GM21367 (cell line): ENCODE measurements around the gene HS2ST1.
"Not testable (repeated sequence)": the region's sequence is repeated elsewhere in the genome, so short reads cannot be mapped to it uniquely, and the experiment has no call there.

ENCODE experiments used
- ATAC-seq: cut with Tn5 transposase; IDR thresholded peaks from one replicate; pipeline ENCODE4 v1.9.1; 2021; ENCODE audit not compliant: unreplicated experiment

The HS2ST1 gene

GRCh38 chr1:86924324-86924960 lies 10.0 kb downstream of the HS2ST1 start:
- no peak for ATAC-seq

- no peak for ATAC-seq
Observed at GRCh38 chr1:86925742-86926141, 11.3 kb downstream of the HS2ST1 start.

GRCh38 chr1:86926883-86927282 lies 12.4 kb downstream of the HS2ST1 start:
- ATAC-seq: no peak

GRCh38 chr1:86928819-86929218 lies 14.4 kb downstream of the HS2ST1 start:
- no peak for ATAC-seq

- no peak for ATAC-seq
Observed at GRCh38 chr1:86933051-86933450, 18.6 kb downstream of the HS2ST1 start.

GRCh38 chr1:86933562-86934377 lies 19.3 kb downstream of the HS2ST1 start:
- ATAC-seq: no peak

GRCh38 chr1:86938450-86938849 lies 24.0 kb downstream of the HS2ST1 start:
- no peak for ATAC-seq

GRCh38 chr1:86938855-86939254 lies 24.4 kb downstream of the HS2ST1 start:
- no peak for ATAC-seq

GRCh38 chr1:86939406-86939805 lies 25.0 kb downstream of the HS2ST1 start:
- no peak for ATAC-seq

- ATAC-seq: no peak
Observed at GRCh38 chr1:86940599-86940998, 26.2 kb downstream of the HS2ST1 start.

- no peak for ATAC-seq
Observed at GRCh38 chr1:86942042-86942441, 27.6 kb downstream of the HS2ST1 start.

- no peak for ATAC-seq
Observed at GRCh38 chr1:86942743-86943142, 28.3 kb downstream of the HS2ST1 start.

- no peak for ATAC-seq
Observed at GRCh38 chr1:86948212-86948611, 33.8 kb downstream of the HS2ST1 start.

- ATAC-seq: no peak
Observed at GRCh38 chr1:86950712-86951419, 36.4 kb downstream of the HS2ST1 start.

GRCh38 chr1:86951430-86951829 lies 37.0 kb downstream of the HS2ST1 start:
- ATAC-seq: no peak

- no peak for ATAC-seq
Observed at GRCh38 chr1:86953167-86953566, 38.7 kb downstream of the HS2ST1 start.

- ATAC-seq: no peak
Observed at GRCh38 chr1:86955678-86956077, 41.2 kb downstream of the HS2ST1 start.

GRCh38 chr1:86956221-86956620 lies 41.8 kb downstream of the HS2ST1 start:
- no peak for ATAC-seq

GRCh38 chr1:86957221-86957620 lies 42.8 kb downstream of the HS2ST1 start:
- no peak for ATAC-seq

- ATAC-seq: no peak
Observed at GRCh38 chr1:86960548-86960947, 46.1 kb downstream of the HS2ST1 start.

GRCh38 chr1:86963841-86964240 lies 49.4 kb downstream of the HS2ST1 start:
- not testable (repeated sequence) for ATAC-seq
